CD14-positive monocyte (primary cell): ENCODE results near the gene SNX8. TPM values are rescaled to one million over a fixed set of nuclear protein-coding genes. Genes with fewer than 3 reads are reported as not detected.

Source experiments
- DNase-seq, 3 donors: peaks; one replicate each; pipeline ENCODE4 v3.0.0-alpha.2; 2011 to 2022
- H2AFZ ChIP-seq: 2 replicates; pipeline ENCODE4 v1.6.0; 2012; ENCODE audit warnings: mild to moderate bottlenecking, low read depth, low read length, inconsistent platforms; ENCODE audit not compliant: insufficient read depth, poor library complexity, severe bottlenecking
- H3K27ac ChIP-seq, 2 donors: 1 replicate in 1 of 2; 2 replicates in 1 of 2; pipeline ENCODE4 v1.5.1; 2012 to 2013; ENCODE audit warnings: low read length in 2 of 2, control low read depth in 1 of 2, inconsistent platforms in 1 of 2, low read depth in 1 of 2, mild to moderate bottlenecking in 1 of 2
- H3K27me3 ChIP-seq, 2 donors: one replicate each; pipeline versions ENCODE4 v1.6.0 to v1.6.1; 2011 to 2013; ENCODE audit warnings: low read length in 2 of 2; ENCODE audit not compliant: control insufficient read depth in 2 of 2, insufficient read depth in 2 of 2
- H3K36me3 ChIP-seq, 2 donors: replicated peaks in 1 of 2; 1 replicate in 1 of 2; 2 replicates in 1 of 2; pipeline versions ENCODE4 v1.5.1 to v1.6.1; 2012 to 2013; ENCODE audit warnings: low read length in 2 of 2, control low read depth in 1 of 2, inconsistent platforms in 1 of 2, mild to moderate bottlenecking in 1 of 2; ENCODE audit not compliant: insufficient read depth in 2 of 2, control insufficient read depth in 1 of 2
- H3K4me1 ChIP-seq, 2 donors: 1 replicate in 1 of 2; 2 replicates in 1 of 2; pipeline versions ENCODE4 v1.5.1 to v1.6.1; 2012 to 2013; ENCODE audit warnings: low read length in 2 of 2, control low read depth in 1 of 2, inconsistent platforms in 1 of 2, mild to moderate bottlenecking in 1 of 2, moderate library complexity in 1 of 2; ENCODE audit not compliant: insufficient read depth in 2 of 2, control insufficient read depth in 1 of 2
- H3K4me2 ChIP-seq: replicated peaks from 2 replicates; pipeline ENCODE3; 2012; ENCODE audit warnings: low read length, moderate library complexity, mild to moderate bottlenecking; ENCODE audit not compliant: poor library complexity, severe bottlenecking; ENCODE audit errors: extremely low read depth
- H3K4me3 ChIP-seq, 3 experiments: fragments of 200-600 bp in 1 of 3; sonication (generic) in 1 of 3; replicated peaks in 1 of 3; 1 replicate in 2 of 3; 2 replicates in 1 of 3; pipeline ENCODE4 v1.5.1; 2011 to 2013; ENCODE audit warnings: low read length in 3 of 3, mild to moderate bottlenecking in 3 of 3, control low read depth in 2 of 3, low read depth in 2 of 3, inconsistent platforms in 1 of 3, moderate library complexity in 1 of 3
- H3K79me2 ChIP-seq: 2 replicates; pipeline ENCODE4 v1.6.0; 2012; ENCODE audit warnings: mild to moderate bottlenecking, control low read depth, inconsistent platforms, low read length, moderate library complexity; ENCODE audit not compliant: insufficient read depth
- H3K9ac ChIP-seq: 2 replicates; pipeline ENCODE4 v1.6.0; 2017; ENCODE audit warnings: low read length, mild to moderate bottlenecking; ENCODE audit not compliant: insufficient read depth, poor library complexity, severe bottlenecking
- H3K9me3 ChIP-seq, 2 donors: replicated peaks in 1 of 2; 1 replicate in 1 of 2; 2 replicates in 1 of 2; pipeline versions ENCODE4 v1.5.1 to v1.6.1; 2012 to 2013; ENCODE audit warnings: low read length in 2 of 2, control low read depth in 1 of 2; ENCODE audit not compliant: control insufficient read depth in 1 of 2, insufficient read depth in 1 of 2
- H4K20me1 ChIP-seq: 2 replicates; pipeline ENCODE4 v1.6.0; 2012; ENCODE audit warnings: mild to moderate bottlenecking, low read length, control low read depth, moderate library complexity; ENCODE audit not compliant: insufficient read depth
- H3K27ac Mint-ChIP-seq, 7 donors: one replicate each; pipeline ENCODE4 v1.8.0; 2020; ENCODE audit warnings: mild to moderate bottlenecking in 7 of 7, mixed read lengths in 7 of 7, moderate library complexity in 6 of 7, inconsistent platforms in 2 of 7
- H3K27me3 Mint-ChIP-seq, 3 donors: one replicate each; pipeline ENCODE4 v1.8.0; 2021 to 2022; ENCODE audit warnings: low read depth in 3 of 3, mild to moderate bottlenecking in 3 of 3, mixed read lengths in 3 of 3, moderate library complexity in 3 of 3, inconsistent platforms in 1 of 3
- H3K36me3 Mint-ChIP-seq, 2 donors: one replicate each; pipeline ENCODE4 v1.8.0; 2020; ENCODE audit warnings: mixed read lengths in 2 of 2, inconsistent platforms in 1 of 2, mild to moderate bottlenecking in 1 of 2
- H3K4me1 Mint-ChIP-seq: one replicate; pipeline ENCODE4 v1.8.0; 2020; ENCODE audit warnings: mild to moderate bottlenecking, mixed read lengths
- H3K4me3 Mint-ChIP-seq, 2 donors: one replicate each; pipeline ENCODE4 v1.8.0; 2020; ENCODE audit warnings: mild to moderate bottlenecking in 2 of 2, mixed read lengths in 2 of 2, moderate library complexity in 1 of 2
- H3K9me3 Mint-ChIP-seq, 7 donors: one replicate each; pipeline ENCODE4 v1.8.0; 2020 to 2022; ENCODE audit warnings: mixed read lengths in 7 of 7, mild to moderate bottlenecking in 6 of 7, moderate library complexity in 6 of 7, inconsistent platforms in 2 of 7
- CTCF ChIP-seq: fragments of 200-600 bp; IDR thresholded peaks from one replicate; pipeline ENCODE4 v1.8.0; 2022; ENCODE audit warnings: antibody characterized with exemption, mild to moderate bottlenecking
- WGBS: methylation state at CpG from one replicate; pipeline ENCODE4 v1.1.5; 2013; ENCODE audit warnings: missing lambda C conversion rate; ENCODE audit not compliant: insufficient coverage; 5-methylcytosine and 5-hydroxymethylcytosine counted together
- intact Hi-C, 2 donors: fragments of 100-400 bp; cut with micrococcal nuclease; formaldehyde crosslinking; loops; one replicate each; pipeline versions ENCODE4 v1.15.0 to v1.15.1; 2023
- polyA plus RNA-seq, 3 donors: library from polyadenylated mRNA; depleted of rRNA in 1 of 3; unstranded in 2 of 3; stranded (reverse) in 1 of 3; fragments of 300-500 nt in 2 of 3; fragments of >200 nt in 1 of 3; fragmentation: Illumina TruSeq in 2 of 3; gene quantifications; 1 replicate in 2 of 3; 2 replicates in 1 of 3; pipeline ENCODE4 v1.2.3, GENCODE V29; 2012 to 2021

Gene SNX8
- polyA plus RNA-seq, 3 donors, result 15.4 to 43.7 (median 41.9) TPM

GRCh38 chr7:2212906-2213305 lies 101.3 kb downstream of the SNX8 start:
- Histone ChIP-seq H3K27ac (no peak overlapping the region), H4K20me1 (peaks cover 3% of the 10 kb centered on the region), H3K36me3 (peaks cover 89 to 98% of the 10 kb centered on the region in 2 donors), H3K27me3 (no peaks in the 10 kb centered on the region), H2AFZ (no peak overlapping the region), H3K9me3 (no peaks in the 10 kb centered on the region), H3K4me3 (no peak overlapping the region), H3K79me2 (no peaks in the 10 kb centered on the region), H3K4me1 (no peaks in the 10 kb centered on the region), H3K9ac (no peak overlapping the region), H3K4me2 (no peak overlapping the region)
- H3K4me3 Mint-ChIP-seq, result no peak overlapping the region
- no peak for TF ChIP-seq CTCF
- H3K9me3 Mint-ChIP-seq, result peaks cover 0 to 7% (median 2%) of the 10 kb centered on the region in 7 donors
- peaks cover 0 to 2% (median 0%) of the 10 kb centered on the region in 3 donors for H3K27me3 Mint-ChIP-seq
- WGBS, result 94% methylated on average over 10 of the region's 10 CpGs
- H3K4me1 Mint-ChIP-seq, result no peaks in the 10 kb centered on the region
- H3K27ac Mint-ChIP-seq, result peak overlapping the region in 1 of 7 donors; percentile 12
- intact Hi-C loops, result no loop called here
- DNase-seq, result no peak
- H3K36me3 Mint-ChIP-seq, result peaks cover 88 to 98% of the 10 kb centered on the region in 2 donors

DNA sequence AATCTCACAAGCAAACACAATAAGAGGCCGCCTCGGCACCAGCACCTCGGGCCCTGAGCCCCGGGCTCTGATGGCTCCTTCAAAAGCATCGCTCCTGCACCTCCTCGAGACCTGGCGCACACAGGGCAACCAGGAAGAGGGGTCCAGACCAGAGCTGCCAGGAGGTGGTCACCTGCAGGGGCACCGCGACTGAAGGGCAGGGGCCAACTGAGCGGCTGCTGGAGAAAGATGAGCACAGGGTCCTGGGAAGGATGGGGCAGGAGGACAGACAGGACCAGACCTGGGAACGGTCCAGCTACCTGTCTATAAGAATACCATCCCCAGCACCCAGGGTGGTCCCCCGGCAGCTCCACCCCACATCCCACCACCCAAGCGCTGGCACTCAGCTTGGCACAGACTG lies 102.3 kb downstream of the SNX8 start:
- H4K20me1 ChIP-seq, result peaks cover 3% of the 10 kb centered on the region
- intact Hi-C loops, result no loop called here
- no peaks in the 10 kb centered on the region for H3K4me1 Mint-ChIP-seq
- no peak overlapping the region for H2AFZ ChIP-seq
- H3K27ac ChIP-seq, result no peak overlapping the region
- H3K36me3 Mint-ChIP-seq, result peaks cover 88 to 98% of the 10 kb centered on the region in 2 donors
- 99% methylated on average over 10 of the region's 13 CpGs for WGBS
- peaks cover 88 to 98% of the 10 kb centered on the region in 2 donors for H3K36me3 ChIP-seq
- H3K79me2 ChIP-seq, result no peaks in the 10 kb centered on the region
- no peaks in the 10 kb centered on the region for H3K9me3 ChIP-seq
- DNase-seq, result no peak
- no peak overlapping the region for H3K4me3 Mint-ChIP-seq
- H3K4me1 ChIP-seq, result no peaks in the 10 kb centered on the region
- TF ChIP-seq CTCF, result no peak
- H3K27me3 ChIP-seq, result no peaks in the 10 kb centered on the region
- no peak overlapping the region for H3K4me3 ChIP-seq
- H3K27ac Mint-ChIP-seq, result peak overlapping the region in 1 of 7 donors; percentile 15
- no peak overlapping the region for H3K4me2 ChIP-seq
- H3K9ac ChIP-seq, result no peak overlapping the region
- peaks cover 0 to 2% (median 0%) of the 10 kb centered on the region in 3 donors for H3K27me3 Mint-ChIP-seq
- H3K9me3 Mint-ChIP-seq, result peaks cover 0 to 7% (median 2%) of the 10 kb centered on the region in 7 donors
